GM12891 (cell line): ENCODE measurements around the gene DCAF7.

Experiments
- POLR2A ChIP-seq: IDR thresholded peaks from 2 replicates; pipeline ENCODE4 v1.6.1; 2011; ENCODE audit warnings: low read depth, low read length, control low read depth
- SPI1 ChIP-seq: IDR thresholded peaks from 2 replicates; pipeline ENCODE4 v1.6.1; 2011; ENCODE audit warnings: low read depth, low read length, control low read depth

GRCh38 chr17:63621684-63622573 is 71.7 kb downstream of the DCAF7 start, which contains the start of gene MAP3K3:
- peak; percentile 59 for TF ChIP-seq POLR2A
- TF ChIP-seq SPI1, result 0 out of 2 replicates have a peak, but pooled peaks have one; percentile 5
